DOHH2 (cell line): Measurements from ENCODE around the gene MYBPH.

Experiments
- H3F3A ChIP-seq: fragments of 200-600 bp; sonication (generic), shearing (Covaris generic); 2 replicates; pipeline ENCODE4 v1.6.0; 2016; ENCODE audit warnings: antibody characterized with exemption, mild to moderate bottlenecking; ENCODE audit not compliant: control insufficient read depth, insufficient read depth
- H3K27ac ChIP-seq: fragments of 200-600 bp; sonication (generic); 2 replicates; pipeline ENCODE4 v1.5.1; 2014; ENCODE audit warnings: low read depth, mild to moderate bottlenecking, low read length, moderate library complexity
- H3K27me3 ChIP-seq: fragments of 200-600 bp; sonication (generic); 2 replicates; pipeline ENCODE4 v1.6.1; 2014; ENCODE audit warnings: mild to moderate bottlenecking, low read length, mixed read lengths; ENCODE audit not compliant: control insufficient read depth
- H3K36me3 ChIP-seq: fragments of 200-600 bp; sonication (generic); 2 replicates; pipeline ENCODE4 v1.6.1; 2014; ENCODE audit warnings: mild to moderate bottlenecking, low read length, moderate library complexity, mixed read lengths; ENCODE audit not compliant: control insufficient read depth
- H3K4me1 ChIP-seq: fragments of 200-600 bp; sonication (generic); 2 replicates; pipeline ENCODE4 v1.6.1; 2014; ENCODE audit warnings: mild to moderate bottlenecking, low read length, mixed read lengths; ENCODE audit not compliant: control insufficient read depth
- H3K4me2 ChIP-seq: fragments of 200-600 bp; sonication (generic); 2 replicates; pipeline ENCODE4 v1.6.0; 2014; ENCODE audit warnings: mild to moderate bottlenecking, low read length, moderate library complexity
- H3K4me3 ChIP-seq: fragments of 200-600 bp; sonication (generic); 2 replicates; pipeline ENCODE4 v1.5.1; 2014; ENCODE audit warnings: mild to moderate bottlenecking, low read length, mixed read lengths
- H3K79me2 ChIP-seq: fragments of 200-600 bp; sonication (generic); 2 replicates; pipeline ENCODE4 v1.6.1; 2014; ENCODE audit warnings: mild to moderate bottlenecking, low read length, mixed read lengths; ENCODE audit not compliant: control insufficient read depth
- H3K9me2 ChIP-seq: fragments of 200-600 bp; sonication (generic); replicated peaks from 2 replicates; pipeline ENCODE4 v1.6.1; 2014; ENCODE audit warnings: mild to moderate bottlenecking, low read length, mixed read lengths; ENCODE audit not compliant: control insufficient read depth
- H3K9me3 ChIP-seq: fragments of 200-600 bp; sonication (generic); 2 replicates; pipeline ENCODE4 v1.6.1; 2014; ENCODE audit warnings: antibody characterized with exemption, low read length, mixed read lengths; ENCODE audit not compliant: control insufficient read depth, insufficient read depth
- H4K20me1 ChIP-seq: fragments of 200-600 bp; sonication (generic); 2 replicates; pipeline ENCODE4 v1.6.0; 2014; ENCODE audit warnings: low read depth, mild to moderate bottlenecking, antibody characterized with exemption, low read length, moderate library complexity; ENCODE audit not compliant: control insufficient read depth, insufficient read depth
- EZH2phosphoT487 ChIP-seq: fragments of 200-600 bp; sonication (generic); IDR thresholded peaks from 2 replicates; pipeline ENCODE4 v1.6.1; 2017; ENCODE audit warnings: borderline replicate concordance, mild to moderate bottlenecking, antibody characterized with exemption, low read length, moderate library complexity, mixed read lengths
- TF ChIP-seq, protein P1 (sequence below): fragments of 200-600 bp; sonication (generic); IDR thresholded peaks from one replicate; pipeline ENCODE4 v1.5.1; 2014; ENCODE audit warnings: antibody characterized with exemption, mild to moderate bottlenecking, low read depth, low read length; ENCODE audit not compliant: poor library complexity, severe bottlenecking

MYBPH gene

GRCh38 chr1:203185061-203185461 is 9.4 kb upstream of the MYBPH start:
- no peaks in the 10 kb centered on the region for H3F3A ChIP-seq
- H3K9me2 ChIP-seq = no peaks in the 10 kb centered on the region
- H3K4me3 ChIP-seq = no peak overlapping the region
- H4K20me1 ChIP-seq = no peaks in the 10 kb centered on the region
- H3K36me3 ChIP-seq = no peaks in the 10 kb centered on the region
- no peak for TF ChIP-seq EZH2phosphoT487
- TF ChIP-seq, protein P1, sequence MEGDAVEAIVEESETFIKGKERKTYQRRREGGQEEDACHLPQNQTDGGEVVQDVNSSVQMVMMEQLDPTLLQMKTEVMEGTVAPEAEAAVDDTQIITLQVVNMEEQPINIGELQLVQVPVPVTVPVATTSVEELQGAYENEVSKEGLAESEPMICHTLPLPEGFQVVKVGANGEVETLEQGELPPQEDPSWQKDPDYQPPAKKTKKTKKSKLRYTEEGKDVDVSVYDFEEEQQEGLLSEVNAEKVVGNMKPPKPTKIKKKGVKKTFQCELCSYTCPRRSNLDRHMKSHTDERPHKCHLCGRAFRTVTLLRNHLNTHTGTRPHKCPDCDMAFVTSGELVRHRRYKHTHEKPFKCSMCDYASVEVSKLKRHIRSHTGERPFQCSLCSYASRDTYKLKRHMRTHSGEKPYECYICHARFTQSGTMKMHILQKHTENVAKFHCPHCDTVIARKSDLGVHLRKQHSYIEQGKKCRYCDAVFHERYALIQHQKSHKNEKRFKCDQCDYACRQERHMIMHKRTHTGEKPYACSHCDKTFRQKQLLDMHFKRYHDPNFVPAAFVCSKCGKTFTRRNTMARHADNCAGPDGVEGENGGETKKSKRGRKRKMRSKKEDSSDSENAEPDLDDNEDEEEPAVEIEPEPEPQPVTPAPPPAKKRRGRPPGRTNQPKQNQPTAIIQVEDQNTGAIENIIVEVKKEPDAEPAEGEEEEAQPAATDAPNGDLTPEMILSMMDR = no peak
- peaks cover 20% of the 10 kb centered on the region for H3K27me3 ChIP-seq
- no peaks in the 10 kb centered on the region for H3K79me2 ChIP-seq
- H3K4me1 ChIP-seq = no peaks in the 10 kb centered on the region
- H3K9me3 ChIP-seq = no peaks in the 10 kb centered on the region
- H3K4me2 ChIP-seq = no peak overlapping the region
- H3K27ac ChIP-seq = no peak overlapping the region

DNA sequence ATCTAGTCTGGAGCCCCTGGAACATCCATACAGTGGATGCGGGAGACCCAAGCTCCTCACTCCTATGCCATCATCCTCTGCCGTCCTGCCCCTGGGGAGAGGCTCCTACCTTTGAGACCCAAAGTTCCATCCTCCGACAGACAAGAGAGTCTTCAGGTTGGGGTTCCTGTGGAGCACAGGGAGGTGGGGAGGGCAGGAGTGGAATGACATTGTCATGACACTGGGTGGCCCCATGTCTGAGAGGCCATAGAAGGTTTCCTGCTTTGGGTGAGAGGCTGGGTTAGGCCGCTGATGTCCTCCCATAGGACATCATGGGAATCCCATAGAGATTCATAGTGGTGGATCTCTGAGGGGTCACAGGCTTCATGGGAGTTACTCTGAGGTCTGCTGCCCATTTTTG is 8.8 kb upstream of the MYBPH start:
- Histone ChIP-seq H3K27me3 (peaks cover 18% of the 10 kb centered on the region), H3K4me2 (no peak overlapping the region)

DNA sequence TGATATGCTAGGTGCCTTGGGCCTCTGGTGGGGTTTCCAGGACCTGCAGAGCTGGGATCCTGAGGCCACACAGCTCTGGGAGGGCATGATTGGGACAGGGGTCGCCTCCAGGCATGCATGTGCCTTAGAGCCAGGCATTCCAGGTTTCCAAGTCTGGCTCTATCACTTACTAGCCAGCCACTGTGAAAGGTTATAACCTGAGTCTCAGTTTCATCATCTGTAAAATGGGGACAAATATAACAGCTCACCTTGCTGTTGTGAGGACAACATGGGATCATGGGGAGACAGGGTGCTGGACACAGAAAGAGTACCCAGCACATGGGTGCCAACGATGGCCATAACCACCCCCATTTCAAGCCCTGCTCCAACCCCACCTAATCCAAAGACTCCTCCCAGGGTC is 8.2 kb upstream of the MYBPH start:
- no peaks in the 10 kb centered on the region for H3K4me1 ChIP-seq
- no peak overlapping the region for H3K4me3 ChIP-seq
- H3K9me2 ChIP-seq = no peaks in the 10 kb centered on the region
- TF ChIP-seq EZH2phosphoT487 = no peak
- TF ChIP-seq, protein P1 = no peak
- H4K20me1 ChIP-seq = no peaks in the 10 kb centered on the region
- H3K79me2 ChIP-seq = no peaks in the 10 kb centered on the region
- H3K4me2 ChIP-seq = no peak overlapping the region
- H3K36me3 ChIP-seq = no peaks in the 10 kb centered on the region
- H3F3A ChIP-seq = no peaks in the 10 kb centered on the region
- H3K27ac ChIP-seq = no peak overlapping the region
- H3K9me3 ChIP-seq = no peaks in the 10 kb centered on the region
- H3K27me3 ChIP-seq = peaks cover 14% of the 10 kb centered on the region

More for the DNA sequence above, 8.8 kb upstream of the MYBPH start:
- Histone ChIP-seq H3K27ac (no peak overlapping the region), H3K36me3 (no peaks in the 10 kb centered on the region), H3K4me1 (no peaks in the 10 kb centered on the region), H3K9me3 (no peaks in the 10 kb centered on the region), H3K4me3 (no peak overlapping the region), H4K20me1 (no peaks in the 10 kb centered on the region), H3F3A (no peaks in the 10 kb centered on the region), H3K79me2 (no peaks in the 10 kb centered on the region), H3K9me2 (no peaks in the 10 kb centered on the region)
- TF ChIP-seq, protein P1 = no peak
- no peak for TF ChIP-seq EZH2phosphoT487
